ENCODE measurements around the gene ZIM2. TPM values are rescaled to one million over a fixed set of nuclear protein-coding genes. Genes with fewer than 3 reads are reported as not detected.

Gene ZIM2
- total and polyA plus RNA-seq, 9 of the 15 experiments (the other 6 are each of a cell fraction or from before 2014, with no cell fraction given), result not detected

DNA sequence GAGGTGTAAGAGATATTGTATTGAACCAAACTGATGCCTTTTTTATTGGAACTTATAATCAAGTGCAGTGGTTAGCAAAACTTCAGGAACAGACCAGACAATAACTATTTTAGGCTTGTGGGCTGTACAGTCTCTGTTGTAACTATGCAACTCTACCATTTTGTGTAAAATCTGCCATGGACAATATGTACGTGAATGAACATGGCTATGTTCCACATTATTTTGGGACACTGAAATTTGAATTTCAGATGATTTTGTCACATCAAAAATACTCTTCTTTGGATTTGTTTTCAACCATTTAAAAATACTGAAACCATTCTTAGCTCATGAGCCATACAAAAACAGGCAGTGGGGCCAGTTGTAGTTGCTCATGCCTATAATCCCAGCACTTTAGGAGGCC is 27.9 kb upstream of the ZIM2 start:
- Histone ChIP-seq H3K9me1 (ENCODE audit: control insufficient read depth, insufficient read depth, low read length) (no peaks in the 10 kb centered on the region), H3K9me3 (replicated peaks; ENCODE audit: control insufficient read depth, insufficient read depth, low read depth, low read length) (0 out of 2 replicates have a peak, but pooled peaks cover 2% of the 10 kb centered on the region), H3K27me3 (ENCODE audit: control insufficient read depth in 2 of 2, insufficient read depth in 2 of 2, low read length in 2 of 2) (no peaks in the 10 kb centered on the region), H3K4me2 (ENCODE audit: insufficient read depth, low read length) (no peak overlapping the region), H3K27ac (ENCODE audit: extremely low read depth, low read depth, low read length) (no peak overlapping the region), H3K9ac (ENCODE audit: insufficient read depth in 1 of 2, low read depth in 2 of 2, low read length in 2 of 2) (no peak overlapping the region), H2AFZ (ENCODE audit: low read depth, low read length) (no peak overlapping the region), H3K36me3 (ENCODE audit: control insufficient read depth, insufficient read depth, low read length) (no peaks in the 10 kb centered on the region), H3K79me2 (ENCODE audit: control insufficient read depth, insufficient read depth, low read length) (no peaks in the 10 kb centered on the region), H3K4me3 (no peak overlapping the region), H3K4me1 (replicated peaks in 1 of 2; ENCODE audit: control insufficient read depth in 2 of 2, insufficient read depth in 2 of 2, low read length in 2 of 2) (no peaks in the 10 kb centered on the region), H4K20me1 (replicated peaks; ENCODE audit: control insufficient read depth, insufficient read depth, low read length) (no peaks in the 10 kb centered on the region)
- in situ Hi-C loops (cut with MboI), result no loop called here
- no peak for DNase-seq (ENCODE audit: extremely low read depth in 1 of 4, low spot score in 3 of 4)
- no peak for ATAC-seq
- WGBS (ENCODE audit: insufficient coverage, low coverage, missing lambda C conversion rate), result 0% methylated on average over 1 of the region's 1 CpG
- no TSS peak for BruUV-seq (replicated peaks)
- TF ChIP-seq PPARD (CRISPR knock-in tag; IDR thresholded peaks at IDR 0.05), result no peak
- no peak for TF ChIP-seq HDGF (IDR thresholded peaks at IDR 0.05)
- TF ChIP-seq FOXK2 (conservative IDR thresholded peaks at IDR 0.05 in 1 of 2, IDR thresholded peaks at IDR 0.05 in 1 of 2; ENCODE audit: low read depth in 2 of 2), result no peak
- TF ChIP-seq, protein P1, sequence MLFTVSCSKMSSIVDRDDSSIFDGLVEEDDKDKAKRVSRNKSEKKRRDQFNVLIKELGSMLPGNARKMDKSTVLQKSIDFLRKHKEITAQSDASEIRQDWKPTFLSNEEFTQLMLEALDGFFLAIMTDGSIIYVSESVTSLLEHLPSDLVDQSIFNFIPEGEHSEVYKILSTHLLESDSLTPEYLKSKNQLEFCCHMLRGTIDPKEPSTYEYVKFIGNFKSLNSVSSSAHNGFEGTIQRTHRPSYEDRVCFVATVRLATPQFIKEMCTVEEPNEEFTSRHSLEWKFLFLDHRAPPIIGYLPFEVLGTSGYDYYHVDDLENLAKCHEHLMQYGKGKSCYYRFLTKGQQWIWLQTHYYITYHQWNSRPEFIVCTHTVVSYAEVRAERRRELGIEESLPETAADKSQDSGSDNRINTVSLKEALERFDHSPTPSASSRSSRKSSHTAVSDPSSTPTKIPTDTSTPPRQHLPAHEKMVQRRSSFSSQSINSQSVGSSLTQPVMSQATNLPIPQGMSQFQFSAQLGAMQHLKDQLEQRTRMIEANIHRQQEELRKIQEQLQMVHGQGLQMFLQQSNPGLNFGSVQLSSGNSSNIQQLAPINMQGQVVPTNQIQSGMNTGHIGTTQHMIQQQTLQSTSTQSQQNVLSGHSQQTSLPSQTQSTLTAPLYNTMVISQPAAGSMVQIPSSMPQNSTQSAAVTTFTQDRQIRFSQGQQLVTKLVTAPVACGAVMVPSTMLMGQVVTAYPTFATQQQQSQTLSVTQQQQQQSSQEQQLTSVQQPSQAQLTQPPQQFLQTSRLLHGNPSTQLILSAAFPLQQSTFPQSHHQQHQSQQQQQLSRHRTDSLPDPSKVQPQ (CRISPR knock-in tag; IDR thresholded peaks at IDR 0.05; ENCODE audit: borderline replicate concordance), result no peak
- TF ChIP-seq ZNF699 (CRISPR knock-in tag; IDR thresholded peaks at IDR 0.05; ENCODE audit: insufficient replicate concordance), result no peak
- TF ChIP-seq, protein P2, sequence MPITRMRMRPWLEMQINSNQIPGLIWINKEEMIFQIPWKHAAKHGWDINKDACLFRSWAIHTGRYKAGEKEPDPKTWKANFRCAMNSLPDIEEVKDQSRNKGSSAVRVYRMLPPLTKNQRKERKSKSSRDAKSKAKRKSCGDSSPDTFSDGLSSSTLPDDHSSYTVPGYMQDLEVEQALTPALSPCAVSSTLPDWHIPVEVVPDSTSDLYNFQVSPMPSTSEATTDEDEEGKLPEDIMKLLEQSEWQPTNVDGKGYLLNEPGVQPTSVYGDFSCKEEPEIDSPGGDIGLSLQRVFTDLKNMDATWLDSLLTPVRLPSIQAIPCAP (CRISPR knock-in tag; IDR thresholded peaks at IDR 0.05; ENCODE audit: borderline replicate concordance), result no peak
- no peak for TF ChIP-seq ZNF253 (CRISPR knock-in tag; conservative IDR thresholded peaks at IDR 0.05)
- TF ChIP-seq POLR2A (conservative IDR thresholded peaks at IDR 0.05), result no peak
- no peak for TF ChIP-seq TGIF2 (CRISPR knock-in tag; IDR thresholded peaks at IDR 0.05)
- no peak for TF ChIP-seq GABPB2 (CRISPR knock-in tag; conservative IDR thresholded peaks at IDR 0.05)
- TF ChIP-seq SMARCE1 (IDR thresholded peaks at IDR 0.05), result no peak
- TF ChIP-seq SETDB1 (IDR thresholded peaks at IDR 0.05; ENCODE audit: low read length), result no peak
- TF ChIP-seq RBM22 (IDR thresholded peaks at IDR 0.05; ENCODE audit: low read depth, low read length, poor library complexity, severe bottlenecking), result no peak
- FAIRE-seq, result no peak
- ChIA-PET POLR2A (no interaction called here), CTCF (ENCODE audit: low intra/inter-chr PET ratio) (no interaction called here)
- intact Hi-C loops (cut with micrococcal nuclease), result no loop called here
